Uterus (tissue), 4 donors: Measurements from ENCODE around the gene CREBL2. TPM values are rescaled to one million over a fixed set of nuclear protein-coding genes. Genes with fewer than 3 reads are reported as not detected.
"Not testable (repeated sequence)": the region's sequence is repeated elsewhere in the genome, so short reads cannot be mapped to it uniquely, and the experiment has no call there.

Experiments
- DNase-seq, 2 donors: peaks; one replicate each; pipeline ENCODE4 v3.0.0-alpha.2; 2019 to 2020
- H3K27ac ChIP-seq, 2 donors: fragments of 200-600 bp; sonication (generic); 1 replicate in 1 of 2; 2 replicates in 1 of 2; pipeline ENCODE4 v1.5.1; 2016 to 2018
- H3K27me3 ChIP-seq, 2 donors: fragments of 200-600 bp; sonication (generic); one replicate each; pipeline ENCODE4 v1.5.1; 2018 to 2019; ENCODE audit warnings: control low read depth in 1 of 2
- H3K36me3 ChIP-seq, 2 donors: fragments of 200-600 bp; sonication (generic); one replicate each; pipeline ENCODE4 v1.5.1; 2019; ENCODE audit warnings: control low read depth in 1 of 2
- H3K4me1 ChIP-seq, 2 donors: fragments of 200-600 bp; sonication (generic); one replicate each; pipeline ENCODE4 v1.5.1; 2018 to 2019; ENCODE audit warnings: control low read depth in 1 of 2
- H3K4me3 ChIP-seq, 2 donors: fragments of 200-600 bp; sonication (generic); 1 replicate in 1 of 2; 2 replicates in 1 of 2; pipeline ENCODE4 v1.5.1; 2018 to 2019; ENCODE audit warnings: mild to moderate bottlenecking in 1 of 2
- H3K9me3 ChIP-seq, 2 donors: fragments of 200-600 bp; sonication (generic); one replicate each; pipeline ENCODE4 v1.5.1; 2019; ENCODE audit warnings: control low read depth in 1 of 2
- CTCF ChIP-seq, 4 experiments: fragments of 200-600 bp in 2 of 4; fragments of 450-650 bp in 2 of 4; sonication (generic) in 2 of 4; IDR thresholded peaks; one replicate each; pipeline ENCODE4 v1.5.1; 2016 to 2019; ENCODE audit warnings: antibody characterized with exemption in 4 of 4, mild to moderate bottlenecking in 2 of 4, moderate library complexity in 1 of 4
- POLR2A ChIP-seq, 2 donors: fragments of 450-650 bp; IDR thresholded peaks; one replicate each; pipeline ENCODE4 v1.6.1; 2016; ENCODE audit warnings: antibody characterized with exemption in 2 of 2, mild to moderate bottlenecking in 1 of 2, moderate library complexity in 1 of 2
- intact Hi-C: fragments of 100-400 bp; cut with DNase I; formaldehyde crosslinking; loops from one replicate; pipeline ENCODE4 v1.15.1; 2023; ENCODE audit warnings: low total_unique reads
- total RNA-seq, 4 donors: library from RNA; depleted of rRNA in 3 of 4; stranded (reverse); fragments of >200 nt in 3 of 4; gene quantifications; one replicate each; pipeline versions ENCODE4 v1.1.0 to v1.2.4, GENCODE V29; 2014 to 2023
- donor health status: DM: yes; HTN: yes; CAD: no.

CREBL2 gene
- total RNA-seq, 4 donors from 2014 or later: 18.7 to 33.4 (median 28.3) TPM

DNA sequence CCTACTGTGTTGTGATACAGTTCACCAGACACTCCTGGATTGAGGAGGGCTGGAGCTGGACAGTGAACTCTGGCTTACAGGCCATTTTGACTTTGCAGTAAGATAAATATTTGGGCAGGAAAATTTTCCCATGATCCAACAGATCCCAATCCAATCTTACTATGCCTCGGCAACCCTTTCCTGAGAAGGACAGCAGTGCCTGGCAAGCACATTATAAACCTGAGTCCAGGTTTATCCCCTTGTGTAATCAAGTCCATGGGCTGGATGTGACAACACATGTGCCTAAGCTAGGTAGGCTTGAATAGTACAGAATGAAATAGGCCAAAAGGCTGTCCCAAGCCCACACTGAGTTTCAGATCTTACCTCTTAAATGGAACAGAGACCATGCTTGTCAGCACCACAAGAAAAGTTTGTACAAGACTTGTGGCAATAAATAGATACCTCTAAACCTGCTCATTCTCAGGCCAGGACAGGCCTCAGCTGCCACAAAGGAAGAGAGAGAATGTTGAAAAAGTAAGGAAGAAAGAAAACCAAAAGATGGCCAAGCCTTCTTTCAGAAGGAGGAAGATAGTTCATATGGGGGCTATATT is 34.9 kb downstream of the CREBL2 start:
- intact Hi-C loops: no loop called here
- TF ChIP-seq CTCF (IDR thresholded peaks at IDR 0.05) (no peak), POLR2A (IDR thresholded peaks at IDR 0.05) (no peak)
- no peak for DNase-seq
- H3K27me3 ChIP-seq: no peaks in the 10 kb centered on the region
- no peak overlapping the region for H3K4me3 ChIP-seq
- H3K27ac ChIP-seq: no peak overlapping the region
- no peaks in the 10 kb centered on the region for H3K4me1 ChIP-seq
- H3K9me3 ChIP-seq: peaks cover 0 to 14% of the 10 kb centered on the region in 2 donors
- no peaks in the 10 kb centered on the region for H3K36me3 ChIP-seq

GRCh38 chr12:12648284-12648683 is 36.6 kb downstream of the CREBL2 start:
- no peak overlapping the region for H3K27ac ChIP-seq
- TF ChIP-seq CTCF (IDR thresholded peaks at IDR 0.05) (no peak), POLR2A (IDR thresholded peaks at IDR 0.05) (no peak)
- H3K27me3 ChIP-seq: no peaks in the 10 kb centered on the region
- H3K4me1 ChIP-seq: no peaks in the 10 kb centered on the region
- intact Hi-C loops: no loop called here
- H3K36me3 ChIP-seq: no peaks in the 10 kb centered on the region
- no peak for DNase-seq
- H3K4me3 ChIP-seq: no peak overlapping the region
- peaks cover 0 to 14% of the 10 kb centered on the region in 2 donors for H3K9me3 ChIP-seq

GRCh38 chr12:12648951-12649650 is 37.4 kb downstream of the CREBL2 start:
- intact Hi-C loops: no loop called here
- H3K27ac ChIP-seq: no peak overlapping the region

DNA sequence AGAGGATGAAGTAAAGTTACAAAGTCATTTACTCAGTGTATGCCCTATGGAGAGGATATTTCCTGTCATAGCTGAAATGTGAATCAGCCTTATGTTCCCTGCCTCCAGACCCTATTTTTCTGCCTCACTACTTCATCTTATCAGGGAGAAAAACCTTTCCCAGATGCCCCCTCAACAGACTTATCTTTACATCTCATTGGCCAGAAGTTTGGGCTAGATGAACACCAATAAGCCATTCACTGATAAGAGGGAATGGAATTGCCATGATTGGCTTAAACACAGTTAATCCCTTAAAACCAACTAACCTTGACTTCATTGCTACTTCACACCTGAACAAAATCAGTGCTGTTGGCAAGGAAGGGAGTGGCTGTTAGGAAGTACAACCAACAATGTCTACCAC is 40.1 kb downstream of the CREBL2 start:
- no peaks in the 10 kb centered on the region for H3K4me1 ChIP-seq
- intact Hi-C loops: no loop called here
- DNase-seq: no peak
- no peak overlapping the region for H3K27ac ChIP-seq
- H3K36me3 ChIP-seq: no peaks in the 10 kb centered on the region
- no peak for TF ChIP-seq CTCF (IDR thresholded peaks at IDR 0.05)
- TF ChIP-seq POLR2A (IDR thresholded peaks at IDR 0.05): no peak
- no peak overlapping the region for H3K4me3 ChIP-seq
- peaks cover 0 to 14% of the 10 kb centered on the region in 2 donors for H3K9me3 ChIP-seq
- H3K27me3 ChIP-seq: no peaks in the 10 kb centered on the region

More at GRCh38 chr12:12648951-12649650, 37.4 kb downstream of the CREBL2 start:
- DNase-seq: no peak
- Histone ChIP-seq H3K4me3 (no peak overlapping the region), H3K9me3 (peaks cover 0 to 14% of the 10 kb centered on the region in 2 donors), H3K36me3 (no peaks in the 10 kb centered on the region), H3K4me1 (no peaks in the 10 kb centered on the region), H3K27me3 (no peaks in the 10 kb centered on the region)
- no peak for TF ChIP-seq POLR2A (IDR thresholded peaks at IDR 0.05)
- no peak for TF ChIP-seq CTCF (IDR thresholded peaks at IDR 0.05)

DNA sequence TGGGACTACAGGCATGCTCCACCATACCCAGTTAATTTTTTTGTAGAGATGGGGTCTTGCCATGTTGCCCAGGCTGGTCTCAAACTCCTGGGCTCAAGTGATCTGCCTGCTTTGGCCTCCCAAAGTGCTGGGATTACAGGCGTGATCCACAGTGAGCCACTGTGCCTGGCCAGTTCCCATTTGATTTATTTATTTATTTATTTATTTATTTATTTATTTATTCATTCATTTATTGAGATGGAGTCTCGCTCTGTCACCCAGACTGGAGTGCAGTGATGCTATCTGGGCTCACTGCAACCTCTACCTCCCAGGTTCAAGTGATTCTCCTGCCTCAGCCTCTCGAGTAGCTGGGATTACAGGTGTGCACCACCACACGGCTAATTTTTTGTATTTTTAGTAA is 41.0 kb downstream of the CREBL2 start:
- H3K36me3 ChIP-seq, H3K4me3 ChIP-seq, H3K27me3 ChIP-seq, DNase-seq, H3K4me1 ChIP-seq, H3K27ac ChIP-seq, intact Hi-C loops: not testable (repeated sequence)
- H3K9me3 ChIP-seq: peaks cover 0 to 12% of the 10 kb centered on the region in 2 donors
